ENCODE measurements around the gene PCCA. TPM values are rescaled to one million over a fixed set of nuclear protein-coding genes. Genes with fewer than 3 reads are reported as not detected.

PCCA gene
- total and polyA plus RNA-seq, 5 experiments from 2014 or later, result 8.9 to 14.5 (median 10.9) TPM

- ATAC-seq, result no peak
- peaks cover 7 to 41% (median 20%) of the 10 kb centered on the region in 4 donors for H3K4me1 Mint-ChIP-seq
- DNase-seq, result no peak
- no peaks in the 10 kb centered on the region for H3K27me3 Mint-ChIP-seq
- peak overlapping the region in 2 of 10 donors; percentile 13 to 15 for H3K27ac Mint-ChIP-seq
- H3K4me3 Mint-ChIP-seq, result no peak overlapping the region
- no peaks in the 10 kb centered on the region for H3K9me3 Mint-ChIP-seq
- H3K36me3 Mint-ChIP-seq, result peaks cover 0 to 4% (median 1%) of the 10 kb centered on the region in 3 donors
- POLR2A ChIA-PET, result no interaction called here
Observed at GRCh38 chr13:100540621-100541020, 451.7 kb downstream of the PCCA start.

DNA sequence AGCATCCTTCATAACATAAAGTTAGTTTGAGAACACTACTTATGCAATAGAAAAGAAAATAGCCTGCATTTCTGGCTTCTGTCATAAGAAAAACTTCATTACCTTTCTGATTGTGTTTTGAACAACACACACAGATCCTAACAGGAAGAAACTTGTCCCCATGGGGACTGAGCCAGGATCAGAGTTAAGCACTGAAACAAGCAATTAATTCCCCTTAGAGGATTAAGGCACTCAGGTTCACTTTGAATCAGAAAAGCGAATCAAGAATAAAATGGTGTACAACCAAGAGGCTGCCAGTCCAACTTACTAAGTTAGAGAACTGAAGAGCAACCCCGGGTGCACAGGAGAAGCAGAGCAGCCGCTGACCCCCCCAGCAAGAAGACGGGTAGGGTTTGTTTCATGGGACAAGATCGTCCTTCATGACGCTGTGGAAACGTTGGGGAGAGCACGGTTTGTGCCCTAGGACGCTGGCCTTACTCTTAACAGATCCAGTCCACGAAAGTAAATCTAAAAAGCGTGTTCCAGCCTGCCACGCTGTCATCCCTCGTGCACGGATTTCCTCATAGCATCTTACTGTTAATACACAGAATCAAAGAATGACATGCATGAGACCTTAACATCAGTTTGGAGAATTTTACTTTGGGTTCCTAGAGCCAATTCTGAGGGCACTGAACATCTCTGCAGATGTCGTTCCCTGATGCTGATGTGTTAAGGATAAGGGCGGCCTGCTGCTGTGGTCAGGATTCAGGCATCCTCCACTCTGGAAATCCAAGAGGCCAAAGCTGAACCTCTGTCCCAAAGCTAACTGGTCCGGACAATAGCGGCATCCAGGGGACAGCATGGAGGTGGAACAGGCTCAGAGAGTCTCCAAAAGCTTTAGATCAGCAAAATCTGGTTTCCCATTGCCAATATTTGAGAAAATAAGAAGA is 453.3 kb downstream of the PCCA start:
- Mint-ChIP-seq H3K27me3 (no peaks in the 10 kb centered on the region), H3K36me3 (peaks cover 0 to 4% (median under 1%) of the 10 kb centered on the region in 3 donors), H3K9me3 (no peaks in the 10 kb centered on the region), H3K4me1 (peaks cover 6 to 37% (median 19%) of the 10 kb centered on the region in 4 donors), H3K4me3 (peak overlapping the region in 5 of 10 donors; percentile 20 to 78 (median 45)), H3K27ac (peak overlapping the region in 3 of 10 donors; percentile 27 to 80 (median 38))
- no peak for DNase-seq
- POLR2A ChIA-PET, result interaction anchor here (1.0 kb wide), 1 partner anchor 886 kb away, joined by 4 read pairs; no protein-coding TSS in a partner anchor
- ATAC-seq, result no peak

- Mint-ChIP-seq H3K27ac (peak overlapping the region in 3 of 10 donors; percentile 38 to 80 (median 56)), H3K9me3 (no peaks in the 10 kb centered on the region), H3K27me3 (no peaks in the 10 kb centered on the region), H3K36me3 (peaks cover 0 to 4% (median 0%) of the 10 kb centered on the region in 3 donors), H3K4me3 (peak overlapping the region in 5 of 10 donors; percentile 20 to 78 (median 45)), H3K4me1 (peaks cover 0 to 30% (median 15%) of the 10 kb centered on the region in 4 donors)
- peak; percentile 67 to 69 for ATAC-seq
- POLR2A ChIA-PET, result interaction anchor here (1.0 kb wide), 1 partner anchor 887 kb away, joined by 4 read pairs; no protein-coding TSS in a partner anchor
- peak in 4 of 10 donors; percentile 14 to 50 (median 41) for DNase-seq
Observed at GRCh38 chr13:100542826-100543156, 453.9 kb downstream of the PCCA start.

GRCh38 chr13:100543872-100544602 is 455.1 kb downstream of the PCCA start:
- Mint-ChIP-seq H3K9me3 (no peaks in the 10 kb centered on the region), H3K27ac (peak overlapping the region in 2 of 10 donors; percentile 10 to 22), H3K27me3 (no peaks in the 10 kb centered on the region), H3K4me1 (peaks cover 0 to 21% (median 9%) of the 10 kb centered on the region in 4 donors), H3K36me3 (peaks cover 0 to 4% (median 0%) of the 10 kb centered on the region in 3 donors), H3K4me3 (no peak overlapping the region)
- ATAC-seq (no peak), DNase-seq (no peak)
- POLR2A ChIA-PET, result no interaction called here

DNA sequence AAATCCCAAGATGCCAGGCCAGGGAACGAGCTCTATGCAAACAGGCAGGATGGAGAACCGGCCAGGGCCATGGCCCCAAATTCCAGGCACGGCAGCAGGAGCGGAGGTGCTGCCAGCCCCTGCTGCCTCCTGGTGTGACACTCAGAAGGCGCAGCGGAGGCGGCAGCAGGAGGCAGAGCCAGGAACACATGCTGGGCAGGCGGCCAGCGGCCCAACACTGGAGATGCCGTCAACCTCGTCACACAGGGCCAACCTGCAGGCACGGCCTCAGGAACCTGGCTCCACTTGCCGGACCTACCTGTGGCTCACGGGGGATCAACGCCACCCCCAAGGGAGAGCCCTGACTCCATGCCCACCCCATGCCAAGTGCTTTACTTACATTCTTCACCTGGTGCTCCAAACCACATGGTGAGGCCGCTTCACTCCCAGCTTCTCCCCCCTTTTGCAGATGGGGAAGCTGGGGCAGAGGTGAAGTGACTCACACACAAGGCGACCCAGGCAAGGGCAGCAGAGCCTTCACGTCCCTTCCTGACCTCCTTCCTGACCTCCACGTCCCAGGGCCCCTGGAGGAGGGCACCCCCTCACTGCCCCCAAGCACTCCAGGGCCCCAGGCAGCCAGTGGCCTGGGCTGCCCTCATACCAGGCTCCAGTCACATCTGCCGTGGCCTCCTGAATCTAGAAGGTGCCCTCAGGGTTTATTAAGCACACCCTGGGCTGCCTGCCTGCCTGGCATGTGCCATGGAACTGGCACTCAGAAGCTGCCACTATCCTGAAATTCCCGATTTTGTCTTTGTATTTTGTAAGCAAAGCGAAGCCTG is 456.2 kb downstream of the PCCA start:
- DNase-seq (no peak), ATAC-seq (no peak)
- H3K9me3 Mint-ChIP-seq, result no peaks in the 10 kb centered on the region
- no peaks in the 10 kb centered on the region for H3K27me3 Mint-ChIP-seq
- peaks cover 0 to 15% (median 8%) of the 10 kb centered on the region in 4 donors for H3K4me1 Mint-ChIP-seq
- H3K4me3 Mint-ChIP-seq, result no peak overlapping the region
- H3K27ac Mint-ChIP-seq, result no peak overlapping the region
- peaks cover 0 to 2% (median 0%) of the 10 kb centered on the region in 3 donors for H3K36me3 Mint-ChIP-seq
- POLR2A ChIA-PET, result no interaction called here

- Mint-ChIP-seq H3K4me3 (no peak overlapping the region), H3K36me3 (no peaks in the 10 kb centered on the region), H3K4me1 (peaks cover 0 to 13% (median 8%) of the 10 kb centered on the region in 4 donors), H3K27me3 (no peaks in the 10 kb centered on the region), H3K27ac (no peak overlapping the region), H3K9me3 (no peaks in the 10 kb centered on the region)
- POLR2A ChIA-PET, result no interaction called here
- ATAC-seq (no peak), DNase-seq (no peak)
Observed at GRCh38 chr13:100545684-100546061, 456.8 kb downstream of the PCCA start.

- ATAC-seq (no peak), DNase-seq (no peak)
- POLR2A ChIA-PET, result no interaction called here
- H3K9me3 Mint-ChIP-seq, result no peaks in the 10 kb centered on the region
- no peak overlapping the region for H3K4me3 Mint-ChIP-seq
- no peak overlapping the region for H3K27ac Mint-ChIP-seq
- no peaks in the 10 kb centered on the region for H3K27me3 Mint-ChIP-seq
- no peaks in the 10 kb centered on the region for H3K36me3 Mint-ChIP-seq
- peaks cover 0 to 11% (median 8%) of the 10 kb centered on the region in 4 donors for H3K4me1 Mint-ChIP-seq
Observed at GRCh38 chr13:100546713-100547405, 458.0 kb downstream of the PCCA start.

- H3K4me3 Mint-ChIP-seq, result no peak overlapping the region
- peak overlapping the region in 1 of 10 donors; percentile 34 for H3K27ac Mint-ChIP-seq
- ATAC-seq (no peak), DNase-seq (no peak)
- POLR2A ChIA-PET, result no interaction called here
- H3K4me1 Mint-ChIP-seq, result peaks cover 0 to 4% (median 2%) of the 10 kb centered on the region in 4 donors
- no peaks in the 10 kb centered on the region for H3K36me3 Mint-ChIP-seq
- H3K9me3 Mint-ChIP-seq, result no peaks in the 10 kb centered on the region
- H3K27me3 Mint-ChIP-seq, result no peaks in the 10 kb centered on the region
Observed at GRCh38 chr13:100547791-100548201, 458.9 kb downstream of the PCCA start.

DNA sequence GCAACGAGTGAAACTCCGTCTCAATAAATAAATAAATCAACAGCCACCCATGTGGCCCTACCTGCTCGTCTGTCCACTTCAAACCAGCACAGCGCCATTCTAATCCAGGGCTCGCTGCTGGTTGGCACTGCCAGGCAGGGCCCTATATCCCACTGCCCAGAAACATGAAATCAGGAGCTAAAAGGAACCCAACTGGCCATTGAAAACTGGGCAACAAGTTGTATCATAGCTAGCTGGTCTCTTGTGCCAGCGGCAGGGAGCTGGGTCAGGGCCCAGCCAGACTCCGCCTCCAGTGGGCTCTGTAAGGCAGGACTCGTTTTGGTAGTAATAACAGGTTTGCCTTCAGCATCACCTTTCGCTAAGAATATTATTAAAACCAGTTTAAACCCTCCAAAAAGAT is 460.4 kb downstream of the PCCA start:
- H3K27me3 Mint-ChIP-seq, result no peaks in the 10 kb centered on the region
- no peak overlapping the region for H3K27ac Mint-ChIP-seq
- peaks cover 0 to 5% (median under 1%) of the 10 kb centered on the region in 3 donors for H3K36me3 Mint-ChIP-seq
- H3K9me3 Mint-ChIP-seq, result no peaks in the 10 kb centered on the region
- POLR2A ChIA-PET, result no interaction called here
- peaks cover 0 to 2% (median 0%) of the 10 kb centered on the region in 4 donors for H3K4me1 Mint-ChIP-seq
- DNase-seq (no peak), ATAC-seq (no peak)
- no peak overlapping the region for H3K4me3 Mint-ChIP-seq

DNA sequence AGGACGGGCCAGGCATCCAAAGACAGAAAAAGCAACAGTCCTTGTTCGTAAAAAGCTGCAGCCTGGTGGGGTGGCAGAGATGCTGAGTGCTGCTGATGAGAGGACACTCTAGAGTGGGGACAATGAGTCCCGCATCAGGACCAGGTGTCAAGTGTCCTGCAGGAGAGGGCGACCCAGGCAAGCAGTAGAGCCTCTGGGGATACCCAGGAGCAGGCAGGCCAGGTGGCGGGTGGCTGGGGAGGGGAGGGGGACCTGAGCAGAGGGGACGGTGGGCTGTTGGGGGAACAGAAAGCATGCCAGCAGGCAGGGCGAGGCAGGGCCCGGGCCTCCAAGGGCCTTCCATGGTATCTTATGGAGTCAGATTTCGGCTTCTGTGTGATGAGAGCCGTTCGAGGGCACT is 463.9 kb downstream of the PCCA start:
- no peaks in the 10 kb centered on the region for H3K9me3 Mint-ChIP-seq
- POLR2A ChIA-PET, result no interaction called here
- H3K27ac Mint-ChIP-seq, result peak overlapping the region in 1 of 10 donors; percentile 67
- no peaks in the 10 kb centered on the region for H3K27me3 Mint-ChIP-seq
- H3K4me1 Mint-ChIP-seq, result peaks cover 0 to 2% (median under 1%) of the 10 kb centered on the region in 4 donors
- no peak overlapping the region for H3K4me3 Mint-ChIP-seq
- ATAC-seq (no peak), DNase-seq (no peak)
- peaks cover 2 to 12% (median 6%) of the 10 kb centered on the region in 3 donors for H3K36me3 Mint-ChIP-seq

- Mint-ChIP-seq H3K4me1 (peaks cover 0 to 3% (median under 1%) of the 10 kb centered on the region in 4 donors), H3K9me3 (no peaks in the 10 kb centered on the region), H3K36me3 (peaks cover under 1 to 7% (median 2%) of the 10 kb centered on the region in 3 donors), H3K4me3 (no peak overlapping the region), H3K27me3 (no peaks in the 10 kb centered on the region), H3K27ac (no peak overlapping the region)
- ATAC-seq (no peak), DNase-seq (no peak)
- POLR2A ChIA-PET, result no interaction called here
Observed at GRCh38 chr13:100559886-100560285, 471.0 kb downstream of the PCCA start.

Measured in naive thymus-derived CD8-positive, alpha-beta T cell (primary cell).